ENCODE data around the gene ACTG1.

- TF ChIP-seq, protein P1, sequence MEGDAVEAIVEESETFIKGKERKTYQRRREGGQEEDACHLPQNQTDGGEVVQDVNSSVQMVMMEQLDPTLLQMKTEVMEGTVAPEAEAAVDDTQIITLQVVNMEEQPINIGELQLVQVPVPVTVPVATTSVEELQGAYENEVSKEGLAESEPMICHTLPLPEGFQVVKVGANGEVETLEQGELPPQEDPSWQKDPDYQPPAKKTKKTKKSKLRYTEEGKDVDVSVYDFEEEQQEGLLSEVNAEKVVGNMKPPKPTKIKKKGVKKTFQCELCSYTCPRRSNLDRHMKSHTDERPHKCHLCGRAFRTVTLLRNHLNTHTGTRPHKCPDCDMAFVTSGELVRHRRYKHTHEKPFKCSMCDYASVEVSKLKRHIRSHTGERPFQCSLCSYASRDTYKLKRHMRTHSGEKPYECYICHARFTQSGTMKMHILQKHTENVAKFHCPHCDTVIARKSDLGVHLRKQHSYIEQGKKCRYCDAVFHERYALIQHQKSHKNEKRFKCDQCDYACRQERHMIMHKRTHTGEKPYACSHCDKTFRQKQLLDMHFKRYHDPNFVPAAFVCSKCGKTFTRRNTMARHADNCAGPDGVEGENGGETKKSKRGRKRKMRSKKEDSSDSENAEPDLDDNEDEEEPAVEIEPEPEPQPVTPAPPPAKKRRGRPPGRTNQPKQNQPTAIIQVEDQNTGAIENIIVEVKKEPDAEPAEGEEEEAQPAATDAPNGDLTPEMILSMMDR (IDR thresholded peaks at IDR 0.05; ENCODE audit: low read depth, low read length, missing input control): no peak
- TF ChIP-seq EGR1 (IDR thresholded peaks at IDR 0.05; ENCODE audit: low read depth in 2 of 2) (no peak), NR2F2 (IDR thresholded peaks at IDR 0.05) (no peak), MAX (IDR thresholded peaks at IDR 0.05) (no peak), SP1 (IDR thresholded peaks at IDR 0.05) (no peak), RAD21 (IDR thresholded peaks at IDR 0.05) (no peak), FOXA2 (IDR thresholded peaks at IDR 0.05) (no peak), YY1 (IDR thresholded peaks at IDR 0.05) (no peak)
- TF ChIP-seq, protein P2, sequence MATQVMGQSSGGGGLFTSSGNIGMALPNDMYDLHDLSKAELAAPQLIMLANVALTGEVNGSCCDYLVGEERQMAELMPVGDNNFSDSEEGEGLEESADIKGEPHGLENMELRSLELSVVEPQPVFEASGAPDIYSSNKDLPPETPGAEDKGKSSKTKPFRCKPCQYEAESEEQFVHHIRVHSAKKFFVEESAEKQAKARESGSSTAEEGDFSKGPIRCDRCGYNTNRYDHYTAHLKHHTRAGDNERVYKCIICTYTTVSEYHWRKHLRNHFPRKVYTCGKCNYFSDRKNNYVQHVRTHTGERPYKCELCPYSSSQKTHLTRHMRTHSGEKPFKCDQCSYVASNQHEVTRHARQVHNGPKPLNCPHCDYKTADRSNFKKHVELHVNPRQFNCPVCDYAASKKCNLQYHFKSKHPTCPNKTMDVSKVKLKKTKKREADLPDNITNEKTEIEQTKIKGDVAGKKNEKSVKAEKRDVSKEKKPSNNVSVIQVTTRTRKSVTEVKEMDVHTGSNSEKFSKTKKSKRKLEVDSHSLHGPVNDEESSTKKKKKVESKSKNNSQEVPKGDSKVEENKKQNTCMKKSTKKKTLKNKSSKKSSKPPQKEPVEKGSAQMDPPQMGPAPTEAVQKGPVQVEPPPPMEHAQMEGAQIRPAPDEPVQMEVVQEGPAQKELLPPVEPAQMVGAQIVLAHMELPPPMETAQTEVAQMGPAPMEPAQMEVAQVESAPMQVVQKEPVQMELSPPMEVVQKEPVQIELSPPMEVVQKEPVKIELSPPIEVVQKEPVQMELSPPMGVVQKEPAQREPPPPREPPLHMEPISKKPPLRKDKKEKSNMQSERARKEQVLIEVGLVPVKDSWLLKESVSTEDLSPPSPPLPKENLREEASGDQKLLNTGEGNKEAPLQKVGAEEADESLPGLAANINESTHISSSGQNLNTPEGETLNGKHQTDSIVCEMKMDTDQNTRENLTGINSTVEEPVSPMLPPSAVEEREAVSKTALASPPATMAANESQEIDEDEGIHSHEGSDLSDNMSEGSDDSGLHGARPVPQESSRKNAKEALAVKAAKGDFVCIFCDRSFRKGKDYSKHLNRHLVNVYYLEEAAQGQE (IDR thresholded peaks at IDR 0.05): no peak
- TF ChIP-seq, protein P3, sequence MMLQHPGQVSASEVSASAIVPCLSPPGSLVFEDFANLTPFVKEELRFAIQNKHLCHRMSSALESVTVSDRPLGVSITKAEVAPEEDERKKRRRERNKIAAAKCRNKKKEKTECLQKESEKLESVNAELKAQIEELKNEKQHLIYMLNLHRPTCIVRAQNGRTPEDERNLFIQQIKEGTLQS (IDR thresholded peaks at IDR 0.05): no peak
These were observed 3.0 kb upstream of the ACTG1 start for GRCh38 chr17:81515530-81516041.
